Smooth muscle cell (in vitro differentiated cells): ENCODE results near the gene LRRC34. TPM values are rescaled to one million over a fixed set of nuclear protein-coding genes. Genes with fewer than 3 reads are reported as not detected.

Source experiments
- DNase-seq: peaks from one replicate; lab custom pipeline; 2025; ENCODE audit not compliant: unreplicated experiment; lab: John Stamatoyannopoulos, UW
- H2AFZ ChIP-seq: fragments of 200-600 bp; sonication (generic); 2 replicates; pipeline ENCODE4 v1.6.0; 2016; ENCODE audit warnings: antibody characterized with exemption, low read depth, mild to moderate bottlenecking
- H3F3A ChIP-seq: fragments of 200-600 bp; sonication (generic); 2 replicates; pipeline ENCODE4 v1.6.0; 2017; ENCODE audit warnings: antibody characterized with exemption, low read depth
- H3K27ac ChIP-seq: fragments of 200-600 bp; sonication (generic); 2 replicates; pipeline ENCODE4 v1.5.1; 2016; ENCODE audit warnings: low read depth, mild to moderate bottlenecking
- H3K27me3 ChIP-seq: fragments of 200-600 bp; sonication (generic); 2 replicates; pipeline ENCODE4 v1.6.1; 2016; ENCODE audit warnings: low read depth, mild to moderate bottlenecking
- H3K36me3 ChIP-seq: fragments of 200-600 bp; sonication (generic); 2 replicates; pipeline ENCODE4 v1.5.1; 2016; ENCODE audit warnings: low read depth
- H3K4me1 ChIP-seq: fragments of 200-600 bp; sonication (generic); 2 replicates; pipeline ENCODE4 v1.5.1; 2016; ENCODE audit warnings: low read depth
- H3K4me2 ChIP-seq: fragments of 200-600 bp; sonication (generic); 2 replicates; pipeline ENCODE4 v1.6.0; 2016; ENCODE audit warnings: mild to moderate bottlenecking
- H3K4me3 ChIP-seq: fragments of 200-600 bp; sonication (generic); 2 replicates; pipeline ENCODE4 v1.5.1; 2016; ENCODE audit warnings: mild to moderate bottlenecking
- H3K79me2 ChIP-seq: fragments of 200-600 bp; sonication (generic); 2 replicates; pipeline ENCODE4 v1.6.0; 2016; ENCODE audit warnings: low read depth, mild to moderate bottlenecking
- H3K9ac ChIP-seq: fragments of 200-600 bp; sonication (generic); 2 replicates; pipeline ENCODE4 v1.6.0; 2016; ENCODE audit warnings: low read depth
- H3K9me3 ChIP-seq: fragments of 200-600 bp; sonication (generic); replicated peaks from 2 replicates; pipeline ENCODE4 v1.5.1; 2016; ENCODE audit warnings: low read depth
- H4K20me1 ChIP-seq: fragments of 200-600 bp; sonication (generic); 2 replicates; pipeline ENCODE4 v1.6.0; 2016; ENCODE audit warnings: low read depth
- WGBS: methylation state at CpG from one replicate; pipeline ENCODE4 v1.1.7; 2016; ENCODE audit warnings: low lambda C conversion rate; 5-methylcytosine and 5-hydroxymethylcytosine counted together
- polyA plus RNA-seq: library from polyadenylated mRNA; unstranded; fragments of >200 nt; fragmentation: Nextera tagmentation; extraction: Ambion mirVana; gene quantifications from 2 replicates; pipeline ENCODE4 v1.2.1, GENCODE V29; 2016
- total RNA-seq: library from RNA; depleted of rRNA; stranded (reverse); fragments of >200 nt; gene quantifications from 2 replicates; pipeline ENCODE4 v1.2.3, GENCODE V29; 2014
- TF ChIP-seq, protein P1 (sequence below): fragments of 200-600 bp; sonication (generic); IDR thresholded peaks from 2 replicates; pipeline ENCODE4 v1.5.1; 2017; ENCODE audit warnings: borderline replicate concordance, mild to moderate bottlenecking, antibody characterized with exemption; ENCODE audit not compliant: insufficient read depth, poor library complexity, severe bottlenecking

LRRC34 gene
- total and polyA plus RNA-seq, 2 experiments from 2014 or later = 1.8 to 2.5 TPM

DNA sequence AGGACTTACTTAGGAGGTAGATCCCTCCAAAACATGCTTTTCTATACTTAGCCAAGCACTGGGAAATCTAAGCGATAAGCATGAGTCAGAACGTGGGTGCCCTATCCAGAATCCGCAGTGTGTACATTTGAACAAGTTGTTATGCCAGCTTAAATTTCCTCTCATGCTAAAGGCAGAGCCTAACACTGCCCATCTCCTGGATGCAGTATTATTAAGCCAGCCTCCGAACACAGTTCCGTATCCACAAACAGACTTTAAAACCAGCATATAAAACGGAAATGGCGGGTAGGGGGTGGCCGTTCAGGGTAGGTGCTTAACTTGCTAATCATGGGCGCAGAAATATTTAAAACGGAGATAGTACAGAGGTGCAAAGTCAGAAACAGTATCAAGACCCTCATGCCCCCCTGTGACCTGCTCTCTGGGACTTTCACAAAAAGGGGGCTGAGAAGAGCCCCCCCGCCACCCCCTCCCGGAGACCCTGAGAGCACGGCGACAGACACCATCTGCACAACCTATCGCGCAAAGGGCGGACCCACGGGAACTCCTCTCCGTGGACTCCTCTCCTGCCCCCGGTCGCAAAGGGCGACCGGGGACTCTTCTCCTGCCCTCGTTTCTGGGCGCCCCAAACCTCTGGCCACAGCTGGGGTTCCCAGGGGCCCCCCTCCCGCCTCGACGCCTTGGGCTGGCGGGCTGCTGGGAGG is 923 bp downstream of the LRRC34 start:
- Histone ChIP-seq H3K4me3 (peak overlapping the region; percentile 61), H3K9me3 (peaks cover 11% of the 10 kb centered on the region), H3K9ac (peak overlapping the region; percentile 58), H3K27me3 (no peaks in the 10 kb centered on the region), H3K27ac (peak overlapping the region; percentile 51), H3K4me2 (peak overlapping the region; percentile 85), H3K36me3 (no peaks in the 10 kb centered on the region), H2AFZ (peak overlapping the region; percentile 81), H3K79me2 (no peaks in the 10 kb centered on the region), H3K4me1 (peaks cover 6% of the 10 kb centered on the region), H3F3A (no peaks in the 10 kb centered on the region), H4K20me1 (no peaks in the 10 kb centered on the region)
- 23% methylated on average over 28 of the region's 29 CpGs for WGBS
- TF ChIP-seq, protein P1, sequence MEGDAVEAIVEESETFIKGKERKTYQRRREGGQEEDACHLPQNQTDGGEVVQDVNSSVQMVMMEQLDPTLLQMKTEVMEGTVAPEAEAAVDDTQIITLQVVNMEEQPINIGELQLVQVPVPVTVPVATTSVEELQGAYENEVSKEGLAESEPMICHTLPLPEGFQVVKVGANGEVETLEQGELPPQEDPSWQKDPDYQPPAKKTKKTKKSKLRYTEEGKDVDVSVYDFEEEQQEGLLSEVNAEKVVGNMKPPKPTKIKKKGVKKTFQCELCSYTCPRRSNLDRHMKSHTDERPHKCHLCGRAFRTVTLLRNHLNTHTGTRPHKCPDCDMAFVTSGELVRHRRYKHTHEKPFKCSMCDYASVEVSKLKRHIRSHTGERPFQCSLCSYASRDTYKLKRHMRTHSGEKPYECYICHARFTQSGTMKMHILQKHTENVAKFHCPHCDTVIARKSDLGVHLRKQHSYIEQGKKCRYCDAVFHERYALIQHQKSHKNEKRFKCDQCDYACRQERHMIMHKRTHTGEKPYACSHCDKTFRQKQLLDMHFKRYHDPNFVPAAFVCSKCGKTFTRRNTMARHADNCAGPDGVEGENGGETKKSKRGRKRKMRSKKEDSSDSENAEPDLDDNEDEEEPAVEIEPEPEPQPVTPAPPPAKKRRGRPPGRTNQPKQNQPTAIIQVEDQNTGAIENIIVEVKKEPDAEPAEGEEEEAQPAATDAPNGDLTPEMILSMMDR = no peak
- no peak for DNase-seq

DNA sequence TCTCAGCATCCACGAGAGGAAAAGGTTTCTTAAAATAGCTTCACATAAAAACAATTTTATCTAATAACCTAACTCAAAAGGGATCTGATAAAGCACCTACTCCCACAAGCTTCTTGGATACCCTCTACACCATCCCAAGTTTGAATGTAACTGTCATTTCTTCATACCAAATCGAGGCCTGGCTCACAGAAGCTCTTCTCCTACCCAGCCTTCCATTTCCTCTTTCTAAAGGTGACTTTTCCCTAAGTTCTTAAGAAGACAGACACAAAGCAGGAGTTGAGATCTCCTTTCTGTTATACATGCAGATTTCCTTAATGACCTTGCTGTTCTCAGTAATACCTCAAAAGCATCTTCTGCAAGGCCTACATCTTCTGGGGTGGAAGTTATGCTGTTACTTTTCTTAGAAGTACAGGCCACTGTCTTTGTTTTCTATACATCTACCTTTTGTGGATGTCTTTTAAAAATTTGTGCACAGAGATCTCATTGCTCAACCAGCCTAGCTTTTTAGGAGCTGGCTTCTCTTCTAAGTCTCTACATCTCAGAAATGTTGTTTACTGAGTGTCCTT is 3.4 kb downstream of the LRRC34 start:
- Histone ChIP-seq H3K9ac (no peak overlapping the region), H3K9me3 (no peaks in the 10 kb centered on the region), H3K36me3 (no peaks in the 10 kb centered on the region), H2AFZ (no peak overlapping the region), H3K4me1 (peaks cover 6% of the 10 kb centered on the region), H3K4me3 (no peak overlapping the region), H4K20me1 (no peaks in the 10 kb centered on the region), H3K4me2 (no peak overlapping the region), H3K79me2 (no peaks in the 10 kb centered on the region), H3F3A (no peaks in the 10 kb centered on the region), H3K27me3 (no peaks in the 10 kb centered on the region), H3K27ac (no peak overlapping the region)
- 83% methylated on average over 2 of the region's 2 CpGs for WGBS
- TF ChIP-seq, protein P1 = no peak
- no peak for DNase-seq

DNA sequence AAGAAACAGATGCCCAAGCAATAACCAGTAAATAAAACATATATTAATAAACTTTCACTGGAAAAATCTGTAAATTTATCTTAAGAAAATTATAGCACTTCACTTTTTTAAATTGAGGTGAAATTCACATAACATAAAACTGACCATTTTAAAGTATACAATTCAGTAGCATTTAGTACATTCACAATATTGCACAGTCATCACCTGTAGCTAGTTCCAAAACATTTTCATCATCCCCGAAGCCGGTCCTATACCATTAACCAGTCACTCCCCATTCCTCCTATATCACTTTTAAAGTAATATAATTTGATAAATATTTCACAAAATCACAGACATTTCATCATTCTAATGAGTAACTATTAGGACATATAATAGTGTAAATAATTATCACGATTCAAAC is 8.0 kb downstream of the LRRC34 start:
- Histone ChIP-seq H3K9me3 (no peaks in the 10 kb centered on the region), H3F3A (no peaks in the 10 kb centered on the region), H2AFZ (no peak overlapping the region), H3K4me1 (no peaks in the 10 kb centered on the region), H3K27me3 (no peaks in the 10 kb centered on the region), H3K9ac (no peak overlapping the region), H3K27ac (no peak overlapping the region), H3K4me2 (no peak overlapping the region), H3K79me2 (no peaks in the 10 kb centered on the region), H4K20me1 (no peaks in the 10 kb centered on the region), H3K4me3 (no peak overlapping the region), H3K36me3 (no peaks in the 10 kb centered on the region)
- DNase-seq = no peak
- TF ChIP-seq, protein P1 = no peak
- WGBS = 98% methylated on average over 3 of the region's 3 CpGs

DNA sequence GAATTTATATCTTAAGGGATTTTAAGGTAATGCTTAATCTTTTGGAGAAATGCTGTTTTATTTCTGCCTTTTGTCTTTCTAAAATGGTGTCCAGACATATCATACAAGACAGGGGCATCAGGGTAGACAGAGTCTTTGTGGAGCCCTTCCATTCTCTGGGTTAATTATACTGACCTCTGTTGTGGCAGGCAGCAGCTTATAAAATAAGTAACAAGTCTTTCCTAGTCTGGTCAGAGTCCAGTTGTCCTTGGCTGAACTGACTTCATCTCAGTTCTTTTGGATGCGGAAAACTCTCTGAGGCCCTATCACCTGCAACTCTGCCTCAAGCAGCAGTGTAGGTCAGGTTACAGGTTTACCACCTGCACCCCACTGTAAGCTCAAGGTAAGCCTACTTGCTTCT is 20.3 kb downstream of the LRRC34 start:
- TF ChIP-seq, protein P1 = no peak
- no peaks in the 10 kb centered on the region for H3F3A ChIP-seq
- no peaks in the 10 kb centered on the region for H4K20me1 ChIP-seq
- no peak overlapping the region for H3K4me2 ChIP-seq
- H3K79me2 ChIP-seq = no peaks in the 10 kb centered on the region
- H3K9me3 ChIP-seq = no peaks in the 10 kb centered on the region
- no peak overlapping the region for H3K27ac ChIP-seq
- H3K36me3 ChIP-seq = peaks cover 10% of the 10 kb centered on the region
- no peak overlapping the region for H2AFZ ChIP-seq
- H3K4me3 ChIP-seq = no peak overlapping the region
- no peak overlapping the region for H3K9ac ChIP-seq
- no peaks in the 10 kb centered on the region for H3K4me1 ChIP-seq
- DNase-seq = no peak
- 100% methylated on average over 1 of the region's 1 CpG for WGBS
- no peaks in the 10 kb centered on the region for H3K27me3 ChIP-seq
